Nephron progenitor cell (in vitro differentiated cells): ENCODE results near the gene GAMT.

Experiments used
- DNase-seq: peaks from one replicate; pipeline ENCODE4 v3.0.0; 2021
- H3K27ac Mint-ChIP-seq: 2 replicates; pipeline ENCODE4 v1.8.0; 2021; ENCODE audit warnings: mild to moderate bottlenecking, moderate library complexity, mixed read lengths
- H3K27me3 Mint-ChIP-seq: 2 replicates; pipeline ENCODE4 v1.8.0; 2021; ENCODE audit warnings: mild to moderate bottlenecking, low read depth, mixed read lengths; ENCODE audit not compliant: poor library complexity
- H3K36me3 Mint-ChIP-seq: 2 replicates; pipeline ENCODE4 v1.8.0; 2021; ENCODE audit warnings: low read depth, mixed read lengths
- H3K4me1 Mint-ChIP-seq: 2 replicates; pipeline ENCODE4 v1.8.0; 2021; ENCODE audit warnings: mixed read lengths
- H3K4me3 Mint-ChIP-seq: 2 replicates; pipeline ENCODE4 v1.8.0; 2021; ENCODE audit warnings: mild to moderate bottlenecking, moderate library complexity, mixed read lengths
- H3K9me3 Mint-ChIP-seq: 2 replicates; pipeline ENCODE4 v1.8.0; 2021; ENCODE audit warnings: mild to moderate bottlenecking, moderate library complexity, mixed read lengths
- TF ChIP-seq, protein P1 (sequence below): fragments of 200-600 bp; sonication (generic); IDR thresholded peaks from 2 replicates; pipeline ENCODE4 v1.5.0; 2021; ENCODE audit warnings: antibody characterized with exemption

The GAMT gene

DNA sequence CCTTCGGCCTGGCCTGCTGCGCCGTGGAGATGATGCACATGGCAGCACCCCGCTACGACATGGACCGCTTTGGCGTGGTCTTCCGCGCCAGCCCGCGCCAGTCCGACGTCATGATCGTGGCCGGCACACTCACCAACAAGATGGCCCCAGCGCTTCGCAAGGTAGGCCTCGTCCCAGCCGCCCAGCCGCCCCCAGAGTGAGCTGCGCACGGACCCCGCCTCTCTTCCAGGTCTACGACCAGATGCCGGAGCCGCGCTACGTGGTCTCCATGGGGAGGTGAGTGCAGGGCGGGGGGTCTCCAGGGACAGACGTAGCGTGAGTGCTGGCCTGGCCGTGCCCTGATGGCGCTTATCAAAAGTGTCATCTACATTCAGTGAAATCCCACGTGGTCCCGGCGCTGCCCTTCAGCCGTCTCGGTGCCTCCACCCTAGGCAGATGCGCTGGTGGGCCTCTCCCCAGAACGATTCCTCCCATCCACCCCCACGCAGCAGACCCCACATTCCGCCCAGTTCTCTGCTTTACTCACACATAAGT, 10.4 kb downstream of the GAMT start:
- Mint-ChIP-seq H3K36me3 (peaks cover 26% of the 10 kb centered on the region), H3K27ac (no peak overlapping the region), H3K27me3 (no peaks in the 10 kb centered on the region), H3K4me3 (no peak overlapping the region), H3K9me3 (no peaks in the 10 kb centered on the region), H3K4me1 (no peaks in the 10 kb centered on the region)
- DNase-seq, result no peak
- TF ChIP-seq, protein P1, sequence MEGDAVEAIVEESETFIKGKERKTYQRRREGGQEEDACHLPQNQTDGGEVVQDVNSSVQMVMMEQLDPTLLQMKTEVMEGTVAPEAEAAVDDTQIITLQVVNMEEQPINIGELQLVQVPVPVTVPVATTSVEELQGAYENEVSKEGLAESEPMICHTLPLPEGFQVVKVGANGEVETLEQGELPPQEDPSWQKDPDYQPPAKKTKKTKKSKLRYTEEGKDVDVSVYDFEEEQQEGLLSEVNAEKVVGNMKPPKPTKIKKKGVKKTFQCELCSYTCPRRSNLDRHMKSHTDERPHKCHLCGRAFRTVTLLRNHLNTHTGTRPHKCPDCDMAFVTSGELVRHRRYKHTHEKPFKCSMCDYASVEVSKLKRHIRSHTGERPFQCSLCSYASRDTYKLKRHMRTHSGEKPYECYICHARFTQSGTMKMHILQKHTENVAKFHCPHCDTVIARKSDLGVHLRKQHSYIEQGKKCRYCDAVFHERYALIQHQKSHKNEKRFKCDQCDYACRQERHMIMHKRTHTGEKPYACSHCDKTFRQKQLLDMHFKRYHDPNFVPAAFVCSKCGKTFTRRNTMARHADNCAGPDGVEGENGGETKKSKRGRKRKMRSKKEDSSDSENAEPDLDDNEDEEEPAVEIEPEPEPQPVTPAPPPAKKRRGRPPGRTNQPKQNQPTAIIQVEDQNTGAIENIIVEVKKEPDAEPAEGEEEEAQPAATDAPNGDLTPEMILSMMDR, result no peak

DNA sequence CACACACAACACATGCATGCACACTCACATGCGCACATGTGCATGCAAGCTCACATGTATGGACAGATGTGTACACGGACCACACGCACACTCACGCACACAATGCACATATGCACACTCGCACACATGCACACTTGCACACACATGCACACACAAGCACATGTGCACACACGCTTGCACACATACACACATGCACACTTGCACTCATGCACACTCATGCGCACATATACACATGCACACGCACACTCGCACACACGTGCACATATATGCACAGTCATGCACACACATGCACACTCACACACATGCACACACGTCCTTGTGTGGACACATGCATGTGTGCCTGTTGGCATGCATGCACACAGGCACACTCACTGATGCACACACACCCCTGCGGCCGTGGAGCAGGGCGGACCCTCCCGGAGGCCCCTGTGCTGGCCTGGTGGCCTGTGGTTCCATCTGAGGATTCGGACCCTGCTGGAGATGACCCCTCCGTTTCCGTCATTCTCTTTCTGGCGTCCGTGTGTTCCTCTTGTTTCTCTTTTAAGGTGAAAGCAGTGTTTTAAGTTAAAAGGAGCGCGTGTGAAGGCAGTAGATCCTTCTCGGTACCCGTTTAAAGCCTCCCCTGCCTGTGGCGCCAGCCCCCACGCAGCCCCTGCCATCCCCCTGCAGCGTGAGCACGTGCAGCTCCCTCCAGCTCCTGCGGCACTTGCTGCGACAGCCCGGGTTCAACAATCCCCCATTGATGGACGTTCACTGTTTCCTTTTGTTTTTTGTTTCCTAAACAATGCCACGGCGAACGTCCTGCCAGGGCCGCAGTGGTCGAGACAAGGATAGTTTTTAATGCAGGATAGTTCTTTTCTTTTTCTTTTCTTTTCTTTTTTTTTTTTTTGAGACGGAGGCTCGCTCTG, 12.1 kb downstream of the GAMT start:
- no peak for DNase-seq
- Mint-ChIP-seq H3K4me3 (no peak overlapping the region), H3K36me3 (peaks cover 26% of the 10 kb centered on the region), H3K4me1 (peaks cover 7% of the 10 kb centered on the region), H3K27me3 (no peaks in the 10 kb centered on the region), H3K27ac (peak overlapping the region; percentile 42), H3K9me3 (no peaks in the 10 kb centered on the region)
- TF ChIP-seq, protein P1, result no peak

DNA sequence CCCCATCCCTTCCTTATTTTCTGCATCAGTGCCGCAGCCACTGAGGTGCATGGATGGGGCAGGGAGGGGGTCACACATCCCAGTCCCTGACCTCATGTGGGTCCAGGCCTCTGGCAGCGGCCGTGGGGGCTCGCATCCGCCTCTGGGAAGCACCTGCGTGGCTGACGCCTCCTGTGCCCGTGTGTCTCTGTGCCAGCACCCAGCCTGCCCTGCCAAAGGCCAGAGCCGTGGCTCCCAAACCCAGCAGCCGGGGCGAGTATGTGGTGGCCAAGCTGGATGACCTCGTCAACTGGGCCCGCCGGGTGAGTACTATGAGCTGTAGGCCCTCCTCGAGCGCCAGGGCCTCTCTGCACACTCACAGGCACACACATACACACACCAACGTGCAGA, 12.7 kb downstream of the GAMT start:
- peaks cover 26% of the 10 kb centered on the region for H3K36me3 Mint-ChIP-seq
- peaks cover 8% of the 10 kb centered on the region for H3K4me1 Mint-ChIP-seq
- no peak overlapping the region for H3K4me3 Mint-ChIP-seq
- no peaks in the 10 kb centered on the region for H3K9me3 Mint-ChIP-seq
- H3K27ac Mint-ChIP-seq, result peak overlapping the region; percentile 42
- TF ChIP-seq, protein P1, result no peak
- DNase-seq, result no peak
- peaks cover under 1% of the 10 kb centered on the region for H3K27me3 Mint-ChIP-seq

DNA sequence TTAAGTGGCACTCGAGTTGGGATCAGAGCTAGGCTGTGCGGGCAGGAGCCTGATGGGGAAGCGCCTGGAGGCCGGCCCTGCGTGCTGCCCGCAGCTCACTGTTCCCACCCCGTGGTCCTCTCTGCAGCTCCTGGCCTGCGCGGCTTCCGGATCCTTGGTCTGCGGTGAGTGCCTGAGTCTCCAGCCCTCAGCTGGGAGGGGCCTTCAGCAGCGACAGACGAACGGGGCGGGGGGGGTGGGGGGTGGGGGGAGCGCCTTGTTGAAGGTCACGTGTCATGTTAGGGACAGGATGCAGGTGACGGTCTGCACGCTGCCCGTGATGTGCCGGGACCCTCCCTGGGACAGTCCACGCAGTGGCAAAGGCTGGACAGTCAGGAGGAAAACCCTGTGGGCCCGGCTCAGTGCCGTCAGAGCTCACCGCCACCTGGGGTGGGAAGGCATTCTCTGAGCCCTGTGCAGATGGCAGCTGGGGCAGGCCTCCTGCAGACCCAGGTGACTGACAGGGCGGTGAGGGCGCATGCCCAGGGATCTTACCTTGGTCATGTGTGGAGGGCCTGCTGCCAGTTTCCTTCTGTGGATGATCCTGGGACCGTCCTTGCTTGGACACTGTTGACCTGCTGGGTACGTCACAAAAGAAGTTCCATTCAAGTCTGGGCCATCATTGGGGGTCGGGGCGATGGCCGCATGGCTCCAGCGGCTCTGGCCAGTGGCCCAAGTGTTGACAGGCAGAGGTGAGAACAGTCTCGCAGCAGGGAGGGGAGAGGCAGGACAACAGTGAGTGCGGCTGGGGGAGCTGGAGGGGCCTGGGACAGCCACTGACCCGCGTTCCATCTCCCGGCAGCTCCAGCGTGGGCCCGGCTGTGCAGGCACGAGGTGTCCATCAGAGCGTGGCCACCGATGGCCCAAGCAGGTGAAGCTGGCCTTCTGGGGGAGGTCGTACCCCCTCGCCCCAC, 13.4 kb downstream of the GAMT start:
- Mint-ChIP-seq H3K27ac (peak overlapping the region; percentile 29), H3K36me3 (peaks cover 26% of the 10 kb centered on the region), H3K9me3 (peaks cover 4% of the 10 kb centered on the region), H3K27me3 (peaks cover 6% of the 10 kb centered on the region), H3K4me1 (peaks cover 8% of the 10 kb centered on the region), H3K4me3 (no peak overlapping the region)
- no peak for DNase-seq
- TF ChIP-seq, protein P1, result no peak

DNA sequence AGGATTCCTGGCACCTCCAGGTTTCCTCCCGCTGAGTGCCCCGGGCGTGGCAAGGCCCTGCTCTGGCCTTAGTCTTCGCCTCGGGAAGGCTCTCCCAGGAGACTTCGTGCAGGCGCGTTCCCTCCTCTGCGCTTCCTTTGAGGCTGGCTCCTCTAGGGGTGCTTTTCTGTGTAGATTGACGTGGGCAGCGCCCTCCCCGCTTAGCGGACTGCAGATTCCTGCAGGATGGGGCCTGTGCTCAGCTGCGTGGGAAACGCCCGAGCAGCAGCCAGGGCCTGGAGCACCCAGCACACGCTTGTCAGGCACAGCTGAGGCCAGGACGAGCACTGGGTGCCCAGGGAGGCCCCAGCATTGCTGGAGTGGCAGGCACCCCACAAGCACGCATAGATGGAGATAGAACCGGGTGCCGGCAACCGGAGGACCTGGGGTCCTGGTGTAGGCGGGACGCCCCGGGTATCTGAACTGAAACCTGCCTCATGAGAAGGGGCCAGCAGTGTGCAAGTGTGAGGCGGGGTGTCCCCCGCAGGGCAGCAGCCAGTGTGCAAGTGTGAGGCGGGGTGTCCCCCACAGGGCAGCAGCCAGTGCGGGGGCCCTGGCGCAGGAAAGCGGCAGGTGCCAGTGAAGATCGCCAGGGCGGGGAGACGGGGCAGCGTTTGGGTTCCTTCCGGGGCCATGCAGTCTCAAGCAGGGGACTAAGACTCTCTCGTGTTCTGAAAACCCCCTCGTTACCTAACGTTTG, 14.2 kb downstream of the GAMT start:
- Mint-ChIP-seq H3K27me3 (peaks cover 6% of the 10 kb centered on the region), H3K9me3 (peaks cover 4% of the 10 kb centered on the region), H3K36me3 (peaks cover 22% of the 10 kb centered on the region), H3K4me3 (no peak overlapping the region), H3K4me1 (peaks cover 8% of the 10 kb centered on the region), H3K27ac (no peak overlapping the region)
- no peak for DNase-seq
- TF ChIP-seq, protein P1, result no peak
